SU-DHL-6 (cell line): ENCODE results near the gene EGFL7.

Experiments
- EZH2phosphoT487 ChIP-seq: fragments of 200-600 bp; sonication (generic), shearing (Covaris generic); conservative IDR thresholded peaks from 2 replicates; pipeline ENCODE4 v1.6.1; 2018; ENCODE audit warnings: mild to moderate bottlenecking, antibody characterized with exemption, low read length, moderate library complexity, mixed read lengths
- TF ChIP-seq, protein P1 (sequence below): fragments of 200-600 bp; sonication (generic); IDR thresholded peaks from one replicate; pipeline ENCODE4 v1.5.1; 2017; ENCODE audit warnings: antibody characterized with exemption, mild to moderate bottlenecking, low read length, moderate library complexity; ENCODE audit not compliant: insufficient read depth, poor library complexity, severe bottlenecking

DNA sequence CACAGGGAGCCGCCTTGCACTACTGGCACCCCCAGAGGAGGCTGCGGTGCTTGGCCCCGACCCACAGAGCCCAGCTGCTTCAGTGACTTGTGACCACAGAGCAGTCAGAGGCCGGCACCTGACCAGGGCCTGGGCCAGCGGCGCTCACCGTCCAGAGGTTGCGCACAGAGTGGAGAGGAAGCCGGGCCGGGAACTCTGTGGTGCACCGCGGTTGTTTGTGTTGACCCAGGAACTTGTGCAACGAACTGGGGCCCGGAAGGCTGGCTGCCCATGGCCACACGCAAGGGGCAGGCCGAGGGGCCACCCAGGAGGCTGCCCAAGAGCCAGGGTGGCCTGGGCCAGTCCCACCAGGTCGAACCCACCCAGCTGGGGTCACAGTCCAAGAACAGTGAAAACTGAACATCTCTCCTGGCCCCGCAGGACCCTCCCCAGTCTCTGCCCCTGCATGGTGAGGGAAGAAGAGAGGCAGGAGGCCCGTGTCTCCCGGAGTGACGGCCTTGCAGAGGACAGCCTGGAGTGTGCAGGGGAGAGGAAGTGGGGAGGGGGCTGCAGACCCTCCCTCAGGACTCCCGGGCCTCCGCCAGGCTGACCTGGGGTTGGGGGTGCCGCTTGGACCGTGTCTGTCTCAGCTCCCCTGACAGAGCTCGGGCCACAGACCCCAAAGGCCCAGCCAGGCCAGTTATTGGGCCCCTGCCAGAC is 42.8 kb upstream of the EGFL7 start:
- TF ChIP-seq, protein P1, sequence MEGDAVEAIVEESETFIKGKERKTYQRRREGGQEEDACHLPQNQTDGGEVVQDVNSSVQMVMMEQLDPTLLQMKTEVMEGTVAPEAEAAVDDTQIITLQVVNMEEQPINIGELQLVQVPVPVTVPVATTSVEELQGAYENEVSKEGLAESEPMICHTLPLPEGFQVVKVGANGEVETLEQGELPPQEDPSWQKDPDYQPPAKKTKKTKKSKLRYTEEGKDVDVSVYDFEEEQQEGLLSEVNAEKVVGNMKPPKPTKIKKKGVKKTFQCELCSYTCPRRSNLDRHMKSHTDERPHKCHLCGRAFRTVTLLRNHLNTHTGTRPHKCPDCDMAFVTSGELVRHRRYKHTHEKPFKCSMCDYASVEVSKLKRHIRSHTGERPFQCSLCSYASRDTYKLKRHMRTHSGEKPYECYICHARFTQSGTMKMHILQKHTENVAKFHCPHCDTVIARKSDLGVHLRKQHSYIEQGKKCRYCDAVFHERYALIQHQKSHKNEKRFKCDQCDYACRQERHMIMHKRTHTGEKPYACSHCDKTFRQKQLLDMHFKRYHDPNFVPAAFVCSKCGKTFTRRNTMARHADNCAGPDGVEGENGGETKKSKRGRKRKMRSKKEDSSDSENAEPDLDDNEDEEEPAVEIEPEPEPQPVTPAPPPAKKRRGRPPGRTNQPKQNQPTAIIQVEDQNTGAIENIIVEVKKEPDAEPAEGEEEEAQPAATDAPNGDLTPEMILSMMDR: no peak
- no peak for TF ChIP-seq EZH2phosphoT487
